ENCODE data around the gene HOXB5.

The HOXB5 gene

GRCh38 chr17:48548523-48549280 lies 44.9 kb downstream of the HOXB5 start:
- DNase-seq (ENCODE audit: low read depth in 2 of 2), result no peak

- no peak for DNase-seq (ENCODE audit: low read depth in 2 of 2)
Observed at GRCh38 chr17:48547808-48548522, 45.6 kb downstream of the HOXB5 start.

GRCh38 chr17:48546924-48547807 lies 46.4 kb downstream of the HOXB5 start:
- no peak for DNase-seq (ENCODE audit: low read depth in 2 of 2)

GRCh38 chr17:48546137-48546923 lies 47.2 kb downstream of the HOXB5 start:
- DNase-seq (ENCODE audit: low read depth in 2 of 2), result no peak

- no peak for DNase-seq (ENCODE audit: low read depth in 2 of 2)
Observed at GRCh38 chr17:48545539-48545938, 48.0 kb downstream of the HOXB5 start.

GRCh38 chr17:48545022-48545375 lies 48.6 kb downstream of the HOXB5 start, which contains the start of gene HOXB2:
TSS of gene HOXB2 (minus strand) at chr17:48545109. CDS start at chr17:48544911, 198 bp downstream.
- no peak for DNase-seq (ENCODE audit: low read depth in 2 of 2)

GRCh38 chr17:48544349-48545021 lies 49.1 kb downstream of the HOXB5 start:
- DNase-seq (ENCODE audit: low read depth in 2 of 2), result no peak

GRCh38 chr17:48543854-48544348 lies 49.7 kb downstream of the HOXB5 start:
- no peak for DNase-seq (ENCODE audit: low read depth in 2 of 2)

GRCh38 chr17:48543107-48543853 lies 50.3 kb downstream of the HOXB5 start:
- no peak for DNase-seq (ENCODE audit: low read depth in 2 of 2)

- no peak for DNase-seq (ENCODE audit: low read depth in 2 of 2)
Observed at GRCh38 chr17:48542698-48543106, 50.9 kb downstream of the HOXB5 start.

GRCh38 chr17:48542114-48542656 lies 51.4 kb downstream of the HOXB5 start:
- no peak for DNase-seq (ENCODE audit: low read depth in 2 of 2)

- DNase-seq (ENCODE audit: low read depth in 2 of 2), result no peak
Observed at GRCh38 chr17:48541577-48542113, 51.9 kb downstream of the HOXB5 start.

Measured in stimulated activated CD8-positive, alpha-beta memory T cell treated with anti-CD3 and anti-CD28 coated beads, Interleukin-7, amount 100 ng/mL, for 1 hour (primary cell).